ENCODE data around the gene PTPRA. TPM values are rescaled to one million over a fixed set of nuclear protein-coding genes. Genes with fewer than 3 reads are reported as not detected.

PTPRA gene
- total and polyA plus RNA-seq, 2 of the 8 experiments (the other 6 are each of a cell fraction or from before 2014, with no cell fraction given): 47.7 to 51.3 TPM

GRCh38 chr20:2880650-2881049 is 7.4 kb downstream of the PTPRA start:
- CTCF ChIA-PET (ENCODE audit: partially characterized antibody): no interaction called here
- H3K14ac ChIP-seq (ENCODE audit: insufficient read length): no peak overlapping the region
- H2AK5ac ChIP-seq (ENCODE audit: low read depth, low read length): no peak overlapping the region
- H3K4me2 ChIP-seq (ENCODE audit: insufficient read depth in 1 of 2, low read depth in 2 of 2, low read length in 2 of 2): no peak overlapping the region
- 88% methylated on average over 6 of the region's 7 CpGs; no CpG with 5 or more reads in 1 of the 2 experiments for WGBS, 2 experiments (ENCODE audit: extremely low coverage in 1 of 2, insufficient coverage in 1 of 2, insufficient read length in 1 of 2, insufficient replicate concordance in 2 of 2, low coverage in 1 of 2, low lambda C conversion rate in 2 of 2, missing lambda C conversion rate in 1 of 2)
- H2BK120ac ChIP-seq (replicated peaks; ENCODE audit: low read depth, low read length): no peak overlapping the region
- no peak overlapping the region for H4K5ac ChIP-seq (ENCODE audit: insufficient read length, low read depth, low read length)
- H3K4me3 ChIP-seq (ENCODE audit: extremely low read depth in 1 of 4, insufficient read depth in 2 of 4, low read depth in 3 of 4, low read length in 4 of 4): no peak overlapping the region
- no peak overlapping the region for H2AFZ ChIP-seq (ENCODE audit: low read length)
- no peak overlapping the region for H2BK15ac ChIP-seq (ENCODE audit: low read length)
- H2BK12ac ChIP-seq (ENCODE audit: low read depth, low read length): no peak overlapping the region
- POLR2A ChIA-PET (ENCODE audit: partially characterized antibody): no interaction called here
- no peak overlapping the region for H3K56ac ChIP-seq (replicated peaks; ENCODE audit: insufficient read length, low read depth, low read length)
- H3K23me2 ChIP-seq (ENCODE audit: low read depth, low read length): no peaks in the 10 kb centered on the region
- no peak overlapping the region for H3K18ac ChIP-seq (ENCODE audit: extremely low read depth, low read length)
- 0 out of 8 replicates have a peak, but pooled peaks cover 0 to under 1% (median 0%) of the 10 kb centered on the region in 4 experiments for H3K36me3 ChIP-seq (ENCODE audit: control insufficient read depth in 2 of 4, insufficient read depth in 4 of 4, low read length in 3 of 4)
- no peaks in the 10 kb centered on the region for H3K79me1 ChIP-seq (ENCODE audit: low read depth, low read length)
- H3K27ac ChIP-seq (ENCODE audit: low read depth, low read length): no peak overlapping the region
- H4K20me1 ChIP-seq (replicated peaks in 1 of 2; ENCODE audit: control insufficient read depth in 1 of 2, insufficient read depth in 2 of 2, low read length in 2 of 2): peaks cover 1 to 4% of the 10 kb centered on the region in 2 experiments
- peaks cover 3 to 83% of the 10 kb centered on the region in 2 experiments; a peak in 3 of 4 replicates for H3K79me2 ChIP-seq (ENCODE audit: control insufficient read depth in 1 of 2, insufficient read depth in 2 of 2, low read length in 2 of 2)
- H3K23ac ChIP-seq (ENCODE audit: insufficient read length): no peak overlapping the region
- no peak overlapping the region for H4K8ac ChIP-seq (ENCODE audit: extremely low read depth, insufficient read depth, low read length)
- no peak overlapping the region for H3K4ac ChIP-seq (replicated peaks; ENCODE audit: insufficient read length, low read depth, low read length)
- no peaks in the 10 kb centered on the region for H3K9me3 ChIP-seq (ENCODE audit: insufficient read depth in 2 of 2, low read depth in 1 of 2, low read length in 1 of 2)
- H3K9ac ChIP-seq (replicated peaks in 1 of 4; ENCODE audit: extremely low read depth in 1 of 4, low read depth in 3 of 4, low read length in 3 of 4): no peak overlapping the region
- H3K27me3 ChIP-seq (replicated peaks in 1 of 4; ENCODE audit: control insufficient read depth in 3 of 4, extremely low read depth in 1 of 4, insufficient read depth in 3 of 4, low read length in 3 of 4): no peaks in the 10 kb centered on the region
- no peak overlapping the region for H4K91ac ChIP-seq (replicated peaks; ENCODE audit: insufficient read length, low read length)
- H2BK20ac ChIP-seq (ENCODE audit: low read length): no peak overlapping the region
- no peak overlapping the region for H2BK5ac ChIP-seq (ENCODE audit: low read depth, low read length)
- no peak for DNase-seq (ENCODE audit: low read depth in 1 of 2, low spot score in 2 of 2)
- FAIRE-seq: no peak
- peaks cover 0 to 5% (median 0%) of the 10 kb centered on the region in 4 experiments; a peak in 1 of 7 replicates for H3K4me1 ChIP-seq (replicated peaks in 1 of 4; ENCODE audit: control insufficient read depth in 3 of 4, insufficient read depth in 4 of 4, low read length in 3 of 4)
- TF ChIP-seq HDAC2 (IDR thresholded peaks at IDR 0.05; ENCODE audit: borderline replicate concordance in 1 of 2, low read depth in 2 of 2, low read length in 2 of 2) (no peak), RXRA (IDR thresholded peaks at IDR 0.05; ENCODE audit: insufficient read depth, low read depth, low read length) (no peak), CBX5 (IDR thresholded peaks at IDR 0.05; ENCODE audit: low read depth, low read length) (no peak), SIX5 (IDR thresholded peaks at IDR 0.05; ENCODE audit: low read depth, low read length) (no peak), TAF7 (optimal IDR thresholded peaks at IDR 0.05; ENCODE audit: borderline replicate concordance, low read depth, low read length) (no peak), MAX (IDR thresholded peaks at IDR 0.05) (no peak)
